CD4-positive, alpha-beta memory T cell (primary cell): Measurements from ENCODE around the gene ESYT3. TPM values are rescaled to one million over a fixed set of nuclear protein-coding genes. Genes with fewer than 3 reads are reported as not detected.
"Not testable (repeated sequence)": the region's sequence is repeated elsewhere in the genome, so short reads cannot be mapped to it uniquely, and the experiment has no call there.

Experiments
- CTCF ChIA-PET: fragments of 350-600 bp; sonication (Branson Sonifier 250); formaldehyde crosslinking; loops from one replicate; lab custom pipeline; 2021; ENCODE audit warnings: inconsistent platforms; ENCODE audit not compliant: partially characterized antibody; lab: Charles Lee
- POLR2A ChIA-PET: fragments of 350-600 bp; sonication (Branson Sonifier 250); formaldehyde crosslinking; loops from one replicate; lab custom pipeline; 2021; ENCODE audit not compliant: partially characterized antibody; lab: Charles Lee
- DNase-seq, 5 donors: peaks; one replicate each; pipeline versions ENCODE4 v3.0.0 to v3.0.0-alpha.2; 2020 to 2022; ENCODE audit warnings: mixed read lengths in 1 of 5
- H3K27ac ChIP-seq: one replicate; pipeline ENCODE4 v1.7.0; 2013; ENCODE audit warnings: low read depth, low read length
- H3K27me3 ChIP-seq: 2 replicates; pipeline ENCODE4 v1.7.0; 2013; ENCODE audit warnings: mild to moderate bottlenecking, low read length, moderate library complexity; ENCODE audit not compliant: insufficient read depth
- H3K36me3 ChIP-seq: 2 replicates; pipeline ENCODE4 v1.7.0; 2013; ENCODE audit warnings: mild to moderate bottlenecking, low read length, moderate library complexity; ENCODE audit not compliant: insufficient read depth
- H3K4me1 ChIP-seq: 2 replicates; pipeline ENCODE4 v1.7.0; 2013; ENCODE audit warnings: mild to moderate bottlenecking, low read length, moderate library complexity; ENCODE audit not compliant: insufficient read depth
- H3K4me3 ChIP-seq, 2 donors: one replicate each; pipeline ENCODE4 v1.7.0; 2013; ENCODE audit warnings: low read length in 2 of 2, mild to moderate bottlenecking in 1 of 2
- H3K9me3 ChIP-seq, 2 donors: one replicate each; pipeline ENCODE4 v1.7.0; 2013; ENCODE audit warnings: low read length in 2 of 2, control low read depth in 1 of 2; ENCODE audit not compliant: control insufficient read depth in 1 of 2
- H3K27ac Mint-ChIP-seq, 7 donors: one replicate each; pipeline ENCODE4 v1.8.0; 2020 to 2021; ENCODE audit warnings: mixed read lengths in 7 of 7, mild to moderate bottlenecking in 6 of 7, inconsistent platforms in 3 of 7, moderate library complexity in 3 of 7
- H3K27me3 Mint-ChIP-seq, 2 donors: one replicate each; pipeline ENCODE4 v1.8.0; 2020 to 2021; ENCODE audit warnings: mixed read lengths in 2 of 2
- H3K36me3 Mint-ChIP-seq, 2 donors: one replicate each; pipeline ENCODE4 v1.8.0; 2020 to 2021; ENCODE audit warnings: mixed read lengths in 2 of 2, inconsistent platforms in 1 of 2, mild to moderate bottlenecking in 1 of 2
- H3K4me1 Mint-ChIP-seq, 4 donors: one replicate each; pipeline ENCODE4 v1.8.0; 2020 to 2021; ENCODE audit warnings: mixed read lengths in 4 of 4, mild to moderate bottlenecking in 1 of 4
- H3K4me3 Mint-ChIP-seq, 8 donors: one replicate each; pipeline ENCODE4 v1.8.0; 2020 to 2021; ENCODE audit warnings: mixed read lengths in 8 of 8, mild to moderate bottlenecking in 7 of 8, moderate library complexity in 6 of 8, inconsistent platforms in 3 of 8
- H3K9me3 Mint-ChIP-seq, 8 donors: one replicate each; pipeline ENCODE4 v1.8.0; 2020 to 2021; ENCODE audit warnings: mixed read lengths in 8 of 8, mild to moderate bottlenecking in 5 of 8, inconsistent platforms in 3 of 8, moderate library complexity in 1 of 8
- intact Hi-C: fragments of 100-400 bp; cut with micrococcal nuclease; formaldehyde crosslinking; loops from one replicate; pipeline ENCODE4 v1.15.1; 2023
- polyA plus RNA-seq, 2 donors: library from polyadenylated mRNA; unstranded; fragments of 300-500 nt; fragmentation: Illumina TruSeq; gene quantifications; one replicate each; pipeline ENCODE4 v1.2.3, GENCODE V29; 2021
- total RNA-seq, 2 experiments: library from RNA; stranded (reverse); gene quantifications; one replicate each; pipeline ENCODE4 v1.2.3, GENCODE V29; 2021

ESYT3 gene
- total and polyA plus RNA-seq, 4 experiments from 2014 or later: 0.11 TPM; not detected in 3

DNA sequence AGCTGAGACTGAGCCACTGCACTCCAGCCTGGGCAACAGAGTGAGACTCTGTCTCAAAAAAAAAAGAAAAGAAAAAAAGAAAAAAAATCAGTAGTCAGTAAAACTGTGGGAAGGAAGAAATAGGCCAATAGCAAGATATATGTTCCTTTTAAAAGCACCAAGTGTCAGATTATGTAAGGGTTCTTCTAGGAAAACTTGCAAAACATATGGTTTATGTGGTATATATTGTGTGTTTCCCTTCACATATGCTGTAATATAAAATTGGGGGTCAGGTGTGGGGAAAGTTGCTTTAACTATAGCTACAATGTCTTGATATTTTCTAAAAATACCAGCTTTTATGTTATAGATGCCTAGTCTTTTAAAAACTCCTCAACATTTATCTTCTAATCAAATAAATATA, 64.6 kb downstream of the ESYT3 start:
- intact Hi-C loops: no loop called here
- Histone ChIP-seq H3K36me3 (no peaks in the 10 kb centered on the region), H3K27ac (no peak overlapping the region), H3K4me3 (no peak overlapping the region), H3K27me3 (no peaks in the 10 kb centered on the region), H3K9me3 (no peaks in the 10 kb centered on the region), H3K4me1 (no peaks in the 10 kb centered on the region)
- Mint-ChIP-seq H3K36me3 (peaks cover 20 to 48% of the 10 kb centered on the region in 2 donors), H3K4me3 (no peak overlapping the region), H3K27me3 (no peaks in the 10 kb centered on the region), H3K9me3 (peaks cover 0 to 1% (median 0%) of the 10 kb centered on the region in 8 donors), H3K27ac (no peak overlapping the region), H3K4me1 (no peaks in the 10 kb centered on the region)
- CTCF ChIA-PET: no interaction called here
- DNase-seq: no peak
- POLR2A ChIA-PET: no interaction called here

DNA sequence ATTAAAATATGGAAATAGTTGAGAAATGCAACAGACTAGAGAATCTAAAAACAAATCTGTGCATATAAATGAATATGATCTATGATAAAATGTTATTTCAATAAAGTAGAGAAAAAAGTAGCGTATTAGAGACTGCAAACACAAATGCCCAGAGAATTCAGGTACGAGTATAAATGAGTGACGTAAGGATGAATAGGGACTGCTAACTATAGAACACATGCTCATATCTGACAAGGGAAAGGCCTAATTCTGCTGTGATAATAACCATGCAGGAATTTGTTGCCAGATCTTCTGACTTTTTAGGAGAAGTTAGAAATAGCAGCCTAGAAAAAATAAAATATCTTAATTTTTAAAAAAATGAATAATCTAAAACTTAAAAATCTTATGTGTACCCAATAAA, 73.1 kb downstream of the ESYT3 start:
- H3K4me1 Mint-ChIP-seq: no peaks in the 10 kb centered on the region
- intact Hi-C loops: no loop called here
- POLR2A ChIA-PET: no interaction called here

DNA sequence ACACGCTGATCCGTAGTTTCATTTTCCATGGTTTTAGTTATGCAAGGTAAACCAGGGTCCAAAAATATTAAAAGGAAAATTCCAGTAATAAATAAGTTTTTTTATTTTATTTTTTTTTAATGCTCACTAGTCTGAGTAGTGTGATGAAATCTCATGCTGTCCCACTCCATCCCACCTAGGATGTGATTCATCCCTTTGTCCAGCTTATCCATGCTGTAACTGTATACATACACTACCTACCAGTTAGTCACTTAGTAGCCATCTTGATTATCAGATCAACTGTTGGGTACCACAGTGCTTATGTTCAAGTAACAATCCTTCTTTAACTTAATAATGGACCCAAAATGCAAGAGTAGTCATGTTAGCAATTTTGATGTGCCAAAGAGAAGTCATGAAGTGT, 75.2 kb downstream of the ESYT3 start:
- no peaks in the 10 kb centered on the region for H3K27me3 ChIP-seq
- H3K4me3 ChIP-seq: no peak overlapping the region
- Mint-ChIP-seq H3K27ac (no peak overlapping the region), H3K4me3 (no peak overlapping the region), H3K4me1 (no peaks in the 10 kb centered on the region), H3K27me3 (no peaks in the 10 kb centered on the region), H3K36me3 (peaks cover 10 to 23% of the 10 kb centered on the region in 2 donors), H3K9me3 (no peaks in the 10 kb centered on the region)
- ChIA-PET CTCF (no interaction called here), POLR2A (no interaction called here)
- H3K4me1 ChIP-seq: no peaks in the 10 kb centered on the region
- H3K9me3 ChIP-seq: no peaks in the 10 kb centered on the region
- H3K36me3 ChIP-seq: no peaks in the 10 kb centered on the region
- intact Hi-C loops: no loop called here
- no peak overlapping the region for H3K27ac ChIP-seq
- no peak for DNase-seq

More for the DNA sequence above, 73.1 kb downstream of the ESYT3 start:
- H3K9me3 Mint-ChIP-seq: no peaks in the 10 kb centered on the region
- H3K27me3 ChIP-seq: no peaks in the 10 kb centered on the region
- no peaks in the 10 kb centered on the region for H3K4me1 ChIP-seq
- CTCF ChIA-PET: no interaction called here
- DNase-seq: no peak
- H3K27me3 Mint-ChIP-seq: no peaks in the 10 kb centered on the region
- no peak overlapping the region for H3K27ac Mint-ChIP-seq
- H3K27ac ChIP-seq: no peak overlapping the region
- no peak overlapping the region for H3K4me3 Mint-ChIP-seq
- no peaks in the 10 kb centered on the region for H3K9me3 ChIP-seq
- no peaks in the 10 kb centered on the region for H3K36me3 ChIP-seq
- H3K36me3 Mint-ChIP-seq: peaks cover 14 to 33% of the 10 kb centered on the region in 2 donors
- H3K4me3 ChIP-seq: no peak overlapping the region

- peaks cover 0 to 4% (median 0%) of the 10 kb centered on the region in 8 donors for H3K9me3 Mint-ChIP-seq
- DNase-seq: no peak
- Histone ChIP-seq H3K27ac (no peak overlapping the region), H3K4me1 (no peaks in the 10 kb centered on the region), H3K27me3 (no peaks in the 10 kb centered on the region), H3K9me3 (no peaks in the 10 kb centered on the region), H3K4me3 (no peak overlapping the region), H3K36me3 (no peaks in the 10 kb centered on the region)
- CTCF ChIA-PET: interaction anchor here (1.2 kb wide), 1 partner anchor 94 kb away, joined by 3 read pairs; no protein-coding TSS in a partner anchor
- H3K27me3 Mint-ChIP-seq: no peaks in the 10 kb centered on the region
- H3K4me3 Mint-ChIP-seq: no peak overlapping the region
- peaks cover 15 to 28% of the 10 kb centered on the region in 2 donors for H3K36me3 Mint-ChIP-seq
- no peaks in the 10 kb centered on the region for H3K4me1 Mint-ChIP-seq
- no peak overlapping the region for H3K27ac Mint-ChIP-seq
- POLR2A ChIA-PET: no interaction called here
- intact Hi-C loops: no loop called here
Measured at GRCh38 chr3:138511945-138512344, 77.5 kb downstream of the ESYT3 start.

- Mint-ChIP-seq H3K36me3 (peaks cover 16 to 33% of the 10 kb centered on the region in 2 donors), H3K27me3 (no peaks in the 10 kb centered on the region), H3K9me3 (peaks cover 0 to 11% (median 2%) of the 10 kb centered on the region in 8 donors), H3K27ac (no peak overlapping the region), H3K4me3 (no peak overlapping the region), H3K4me1 (no peaks in the 10 kb centered on the region)
- Histone ChIP-seq H3K9me3 (no peaks in the 10 kb centered on the region), H3K27ac (no peak overlapping the region), H3K4me3 (no peak overlapping the region), H3K27me3 (no peaks in the 10 kb centered on the region), H3K36me3 (no peaks in the 10 kb centered on the region), H3K4me1 (no peaks in the 10 kb centered on the region)
- intact Hi-C loops: no loop called here
- DNase-seq: no peak
- ChIA-PET POLR2A (no interaction called here), CTCF (interaction anchor here (1.2 kb wide), 1 partner anchor 96 kb away, joined by 3 read pairs; no protein-coding TSS in a partner anchor)
Measured at GRCh38 chr3:138513090-138513843, 78.9 kb downstream of the ESYT3 start.

DNA sequence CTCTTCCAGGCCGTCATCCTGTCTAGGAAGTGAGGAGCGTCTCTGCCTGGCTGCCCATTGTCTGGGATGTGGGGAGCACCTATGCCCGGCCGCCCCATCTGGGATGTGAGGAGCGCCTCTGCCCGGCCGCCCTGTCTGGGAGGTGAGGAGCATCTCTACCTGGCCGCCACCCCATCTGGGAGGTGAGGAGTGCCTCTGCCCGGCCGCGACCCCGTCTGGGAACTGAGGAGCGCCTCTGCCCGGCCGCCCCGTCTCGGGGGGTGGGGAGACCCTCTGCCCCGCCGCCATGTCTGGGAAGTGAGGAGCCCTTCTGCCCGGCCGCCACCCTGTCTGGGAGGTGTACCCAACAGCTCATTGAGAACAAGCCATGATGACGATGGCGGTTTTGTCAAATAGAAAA, 87.0 kb downstream of the ESYT3 start:
- H3K36me3 Mint-ChIP-seq: peaks cover 50 to 74% of the 10 kb centered on the region in 2 donors

More for the DNA sequence above, 87.0 kb downstream of the ESYT3 start:
- H3K27ac ChIP-seq, H3K4me1 ChIP-seq, H3K27me3 ChIP-seq, H3K27ac Mint-ChIP-seq, H3K4me1 Mint-ChIP-seq, H3K27me3 Mint-ChIP-seq, intact Hi-C loops, POLR2A ChIA-PET, CTCF ChIA-PET, H3K4me3 Mint-ChIP-seq, DNase-seq, H3K36me3 ChIP-seq, H3K9me3 ChIP-seq, H3K4me3 ChIP-seq: not testable (repeated sequence)
- peaks cover 2 to 30% (median 10%) of the 10 kb centered on the region in 8 donors for H3K9me3 Mint-ChIP-seq
